ENCODE results near the gene PGRMC2.

The PGRMC2 gene

GRCh38 chr4:128305942-128306341, 18.3 kb upstream of the PGRMC2 start:
- DNase-seq (ENCODE audit: extremely low spot score) = no peak
- POLR2A ChIA-PET = interaction anchor here (1.0 kb wide), 1 partner anchor 18 kb away, joined by 3 read pairs; the partner anchor contains the start of gene PGRMC2
- TF ChIP-seq SUZ12 (IDR thresholded peaks at IDR 0.05) (no peak), FOXK2 (IDR thresholded peaks at IDR 0.05) (no peak), ELF4 (IDR thresholded peaks at IDR 0.05) (no peak), ARNT (IDR thresholded peaks at IDR 0.05) (no peak), TARDBP (IDR thresholded peaks at IDR 0.05) (no peak), L3MBTL2 (conservative IDR thresholded peaks at IDR 0.05) (no peak), BHLHE40 (IDR thresholded peaks at IDR 0.05; ENCODE audit: borderline replicate concordance) (no peak), LEF1 (IDR thresholded peaks at IDR 0.05; ENCODE audit: borderline replicate concordance) (no peak), PKNOX1 (IDR thresholded peaks at IDR 0.05) (no peak), NFRKB (IDR thresholded peaks at IDR 0.05) (no peak)
- CTCF ChIA-PET = interaction anchor here (0.7 to 0.9 kb wide), 2 partner anchors 25 to 36 kb away, joined by 3 to 4 read pairs; no protein-coding TSS in a partner anchor

- TF ChIP-seq HDGF (IDR thresholded peaks at IDR 0.05; ENCODE audit: borderline replicate concordance) (no peak), SP1 (IDR thresholded peaks at IDR 0.05) (no peak), FOXA1 (IDR thresholded peaks at IDR 0.05) (no peak), ZNF384 (IDR thresholded peaks at IDR 0.05) (no peak), SUZ12 (IDR thresholded peaks at IDR 0.05) (no peak), NFRKB (IDR thresholded peaks at IDR 0.05) (no peak)
- POLR2A ChIA-PET = no interaction called here
- DNase-seq (ENCODE audit: extremely low spot score) = no peak
- CTCF ChIA-PET = no interaction called here
These were observed 16.4 kb upstream of the PGRMC2 start for GRCh38 chr4:128303986-128304385.

GRCh38 chr4:128303405-128303785, 15.8 kb upstream of the PGRMC2 start:
- no peak for DNase-seq (ENCODE audit: extremely low spot score)
- no peak for TF ChIP-seq SUZ12 (IDR thresholded peaks at IDR 0.05)
- no peak for TF ChIP-seq NFRKB (IDR thresholded peaks at IDR 0.05)
- no peak for TF ChIP-seq ELF4 (IDR thresholded peaks at IDR 0.05)
- no peak for TF ChIP-seq PKNOX1 (IDR thresholded peaks at IDR 0.05)
- no peak for TF ChIP-seq FOXM1 (IDR thresholded peaks at IDR 0.05; ENCODE audit: borderline replicate concordance)
- TF ChIP-seq FOXA1 (IDR thresholded peaks at IDR 0.05) = no peak
- no peak for TF ChIP-seq HDGF (IDR thresholded peaks at IDR 0.05; ENCODE audit: borderline replicate concordance)
- TF ChIP-seq LEF1 (IDR thresholded peaks at IDR 0.05; ENCODE audit: borderline replicate concordance) = no peak
- no peak for TF ChIP-seq ARNT (IDR thresholded peaks at IDR 0.05)
- no peak for TF ChIP-seq SP1 (IDR thresholded peaks at IDR 0.05)
- no peak for TF ChIP-seq L3MBTL2 (conservative IDR thresholded peaks at IDR 0.05)
- TF ChIP-seq ZNF384 (IDR thresholded peaks at IDR 0.05) = no peak
- TF ChIP-seq FOXK2 (IDR thresholded peaks at IDR 0.05) = no peak
- TF ChIP-seq BHLHE40 (IDR thresholded peaks at IDR 0.05; ENCODE audit: borderline replicate concordance) = no peak
- no peak for TF ChIP-seq TARDBP (IDR thresholded peaks at IDR 0.05)
- TF ChIP-seq CTBP1 (IDR thresholded peaks at IDR 0.05; ENCODE audit: borderline replicate concordance) = no peak
- ChIA-PET CTCF (no interaction called here), POLR2A (no interaction called here)

- ChIA-PET POLR2A (no interaction called here), CTCF (no interaction called here)
- DNase-seq (ENCODE audit: extremely low spot score) = no peak
- TF ChIP-seq CTBP1 (IDR thresholded peaks at IDR 0.05; ENCODE audit: borderline replicate concordance) (no peak), BHLHE40 (IDR thresholded peaks at IDR 0.05; ENCODE audit: borderline replicate concordance) (no peak), NFRKB (IDR thresholded peaks at IDR 0.05) (no peak)
These were observed 14.4 kb upstream of the PGRMC2 start for GRCh38 chr4:128301979-128302378.

GRCh38 chr4:128299848-128300247, 12.2 kb upstream of the PGRMC2 start:
- ChIA-PET POLR2A (no interaction called here), CTCF (no interaction called here)
- DNase-seq (ENCODE audit: extremely low spot score) = no peak
- TF ChIP-seq SUZ12 (IDR thresholded peaks at IDR 0.05) (no peak), ELF4 (IDR thresholded peaks at IDR 0.05) (no peak), NFRKB (IDR thresholded peaks at IDR 0.05) (no peak)

- ChIA-PET POLR2A (interaction anchor here (1.1 kb wide), 1 partner anchor 10 kb away, joined by 3 read pairs; no protein-coding TSS in a partner anchor), CTCF (no interaction called here)
- TF ChIP-seq ELF4 (IDR thresholded peaks at IDR 0.05) (no peak), SUZ12 (IDR thresholded peaks at IDR 0.05) (no peak), L3MBTL2 (conservative IDR thresholded peaks at IDR 0.05) (no peak), PKNOX1 (IDR thresholded peaks at IDR 0.05) (no peak), BHLHE40 (IDR thresholded peaks at IDR 0.05; ENCODE audit: borderline replicate concordance) (no peak), SP1 (IDR thresholded peaks at IDR 0.05) (no peak)
- DNase-seq (ENCODE audit: extremely low spot score) = no peak
These were observed 11.2 kb upstream of the PGRMC2 start for GRCh38 chr4:128298852-128299251.

GRCh38 chr4:128298146-128298758, 10.6 kb upstream of the PGRMC2 start:
- POLR2A ChIA-PET = interaction anchor here (1.1 kb wide), 1 partner anchor 9 kb away, joined by 3 read pairs; no protein-coding TSS in a partner anchor
- DNase-seq (ENCODE audit: extremely low spot score) = no peak
- TF ChIP-seq NFRKB (IDR thresholded peaks at IDR 0.05) (no peak), FOXK2 (IDR thresholded peaks at IDR 0.05) (no peak), SUZ12 (IDR thresholded peaks at IDR 0.05) (no peak), TARDBP (IDR thresholded peaks at IDR 0.05) (no peak)
- CTCF ChIA-PET = interaction anchor here (0.6 kb wide), 1 partner anchor 93 kb away, joined by 4 read pairs; no protein-coding TSS in a partner anchor
